SKM-1 treated with dmso at 0.1 percent for 144 hours (cell line): ENCODE measurements around the gene U2AF2.

Experiments used
- DNase-seq: peaks from one replicate; lab custom pipeline; 2025; ENCODE audit not compliant: unreplicated experiment; lab: John Stamatoyannopoulos, UW

The U2AF2 gene

GRCh38 chr19:55621205-55621672, 33.6 kb upstream of the U2AF2 start:
- DNase-seq = no peak

GRCh38 chr19:55621673-55622231, 33.1 kb upstream of the U2AF2 start:
- no peak for DNase-seq

- DNase-seq = no peak
Measured at GRCh38 chr19:55622242-55622969, 32.4 kb upstream of the U2AF2 start.

- no peak for DNase-seq
Measured at GRCh38 chr19:55623130-55623529, 31.7 kb upstream of the U2AF2 start.

- DNase-seq = no peak
Measured at GRCh38 chr19:55623561-55623960, 31.3 kb upstream of the U2AF2 start.

- DNase-seq = peak; percentile 59
Measured at GRCh38 chr19:55624109-55625003, 30.5 kb upstream of the U2AF2 start, which contains the start of gene ZNF784. TSS of gene ZNF784 (minus strand) at chr19:55624566. CDS start at chr19:55624561, 5 bp downstream.

- no peak for DNase-seq
Measured at GRCh38 chr19:55625004-55625326, 29.9 kb upstream of the U2AF2 start.

- no peak for DNase-seq
Measured at GRCh38 chr19:55626350-55626749, 28.5 kb upstream of the U2AF2 start.

GRCh38 chr19:55632463-55632834, 22.4 kb upstream of the U2AF2 start:
- DNase-seq = peak; percentile 38

GRCh38 chr19:55633861-55634260, 21.0 kb upstream of the U2AF2 start:
- DNase-seq = no peak

GRCh38 chr19:55635334-55635717, 19.5 kb upstream of the U2AF2 start:
- no peak for DNase-seq

- DNase-seq = no peak
Measured at GRCh38 chr19:55635856-55636440, 18.9 kb upstream of the U2AF2 start.

GRCh38 chr19:55636723-55637122, 18.1 kb upstream of the U2AF2 start:
- no peak for DNase-seq

GRCh38 chr19:55637534-55637933, 17.3 kb upstream of the U2AF2 start:
- no peak for DNase-seq

GRCh38 chr19:55638864-55639359, 15.9 kb upstream of the U2AF2 start:
- DNase-seq = no peak

- no peak for DNase-seq
Measured at GRCh38 chr19:55640043-55640576, 14.7 kb upstream of the U2AF2 start.

- DNase-seq = no peak
Measured at GRCh38 chr19:55640577-55641425, 14.0 kb upstream of the U2AF2 start, which contains the start of gene ZNF580. TSS of gene ZNF580 (plus strand) at chr19:55641002. CDS start at chr19:55642509, 1,507 bp downstream.

GRCh38 chr19:55641426-55642152, 13.2 kb upstream of the U2AF2 start:
- DNase-seq = no peak
